LoVo (cell line): Measurements from ENCODE around the gene STARD7.
"Not testable (repeated sequence)": the region's sequence is repeated elsewhere in the genome, so short reads cannot be mapped to it uniquely, and the experiment has no call there.

Source experiments
- DNase-seq: peaks from one replicate; pipeline ENCODE4 v3.0.0-alpha.2; 2016; ENCODE audit warnings: low spot score

STARD7 gene

DNA sequence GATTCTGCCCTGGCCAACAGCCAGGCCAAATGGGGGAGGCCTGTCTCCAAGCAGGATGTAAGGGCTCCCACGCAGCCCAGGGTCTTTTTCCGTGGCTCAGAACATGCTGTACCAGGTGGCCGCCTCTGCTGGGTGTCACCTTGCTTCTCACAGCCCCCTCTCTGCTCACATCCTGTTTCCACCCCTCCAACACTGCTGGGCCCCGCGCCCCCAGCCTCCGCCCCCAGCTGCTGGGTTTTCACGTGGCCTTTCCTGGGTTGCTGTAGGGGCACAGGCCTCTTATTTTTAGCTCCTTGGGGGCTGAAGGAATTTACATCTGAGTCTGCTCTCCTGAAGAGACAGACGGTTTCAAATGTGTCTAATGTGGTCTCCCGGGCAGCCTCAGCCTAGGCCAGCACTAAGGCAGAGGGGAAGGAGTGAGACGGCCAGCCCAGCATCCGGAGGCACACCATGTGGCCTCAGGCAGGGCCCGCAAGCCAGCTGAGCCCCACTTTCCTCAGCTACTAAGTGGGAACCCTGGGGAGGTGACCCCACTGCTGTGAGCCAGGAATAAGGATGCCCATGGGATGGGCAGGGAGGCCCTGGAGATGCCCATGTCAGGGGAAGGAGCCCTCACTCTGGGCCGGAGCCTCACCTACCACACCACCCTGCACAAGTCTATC lies 44.7 kb downstream of the STARD7 start:
- no peak for DNase-seq

DNA sequence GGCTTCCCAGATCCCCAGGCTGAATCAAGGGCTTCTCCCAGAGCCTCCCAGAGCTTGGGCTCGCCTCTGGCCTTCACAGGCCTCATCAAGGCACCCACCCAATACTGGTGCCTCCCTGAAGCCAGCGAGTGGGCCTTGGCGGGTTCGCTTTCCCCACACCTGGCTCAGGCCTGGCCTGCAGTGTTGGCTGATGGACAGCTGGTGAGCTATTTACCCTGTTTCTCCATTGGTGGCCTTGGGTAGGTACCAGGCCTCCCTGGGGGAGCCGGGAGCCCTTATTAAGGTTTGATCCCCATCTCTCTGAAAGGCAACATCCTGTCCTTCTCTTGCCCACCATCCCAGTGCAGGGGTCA lies 45.2 kb downstream of the STARD7 start:
- DNase-seq: no peak

DNA sequence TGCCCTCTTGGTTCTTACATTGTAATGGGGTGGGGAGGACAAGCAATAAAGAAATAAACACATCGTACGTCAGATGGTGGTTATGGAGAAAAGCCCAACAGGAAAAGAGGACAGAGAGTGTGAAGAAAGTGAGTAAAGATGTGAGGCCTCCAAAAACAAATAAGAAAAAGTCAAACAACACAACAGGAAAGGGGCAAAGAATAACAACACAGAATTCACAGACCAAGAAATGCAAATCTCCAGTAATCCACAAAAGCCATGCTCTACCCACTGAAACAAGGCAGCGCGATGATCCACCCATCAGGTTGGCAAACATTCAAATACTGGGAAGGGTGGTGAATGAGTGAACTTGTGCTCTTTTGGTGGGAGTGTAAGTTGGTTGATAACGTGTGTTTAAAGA lies 46.7 kb downstream of the STARD7 start:
- DNase-seq: no peak

DNA sequence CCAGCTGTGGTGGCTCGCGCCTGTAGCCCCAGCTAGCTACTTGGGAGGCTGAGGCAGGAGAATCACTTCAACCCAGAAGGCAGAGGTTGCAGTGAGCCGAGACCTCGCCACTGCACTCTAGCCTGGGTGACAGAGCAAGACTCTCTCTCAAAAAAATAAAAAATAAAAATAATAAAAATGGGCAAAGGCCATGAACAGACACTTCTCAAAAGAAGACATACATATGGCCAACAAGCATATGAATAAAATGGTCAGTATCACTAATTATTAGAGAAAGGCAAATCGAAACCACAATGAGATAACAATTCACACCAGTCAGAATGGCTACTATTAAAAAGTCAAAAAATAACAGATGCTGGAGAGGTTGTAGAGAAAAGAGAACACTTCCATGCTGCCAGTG lies 48.3 kb downstream of the STARD7 start:
- not testable (repeated sequence) for DNase-seq

DNA sequence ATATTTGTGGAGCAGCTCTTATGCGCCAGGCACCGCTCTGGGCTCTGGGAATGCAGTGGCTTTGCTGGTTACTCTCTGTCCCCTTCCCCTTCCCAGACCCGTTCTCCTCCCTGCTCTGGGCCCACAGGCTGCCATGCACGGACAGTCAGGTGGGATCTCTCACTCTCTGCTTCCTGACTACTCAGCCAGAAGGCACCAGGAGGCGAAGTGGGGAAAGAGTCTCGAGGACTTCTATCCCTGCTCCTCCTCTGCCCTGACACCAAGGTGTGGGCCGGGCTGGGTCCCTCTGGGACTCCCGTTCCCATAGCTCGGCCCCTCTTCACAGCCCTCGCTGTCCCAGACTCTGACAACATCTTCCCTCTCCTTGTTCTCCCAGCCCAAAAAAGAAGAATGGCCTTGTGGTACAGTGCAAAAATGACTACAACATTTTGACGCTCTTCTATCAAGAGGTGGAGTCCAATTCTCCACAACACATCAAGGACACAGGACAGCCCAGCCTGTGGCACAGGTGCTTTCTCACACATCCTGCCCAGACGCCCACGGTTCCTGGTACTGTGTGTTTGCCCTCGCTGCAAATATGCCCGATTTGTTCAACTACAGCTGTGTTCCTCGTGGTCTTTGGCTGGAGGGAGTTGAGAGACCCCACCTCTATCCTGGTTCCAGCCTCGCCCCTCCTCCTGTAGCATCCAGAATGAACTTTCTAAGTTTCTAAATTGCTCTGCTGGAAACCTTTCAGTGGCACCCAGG lies 49.4 kb downstream of the STARD7 start:
- DNase-seq: no peak

DNA sequence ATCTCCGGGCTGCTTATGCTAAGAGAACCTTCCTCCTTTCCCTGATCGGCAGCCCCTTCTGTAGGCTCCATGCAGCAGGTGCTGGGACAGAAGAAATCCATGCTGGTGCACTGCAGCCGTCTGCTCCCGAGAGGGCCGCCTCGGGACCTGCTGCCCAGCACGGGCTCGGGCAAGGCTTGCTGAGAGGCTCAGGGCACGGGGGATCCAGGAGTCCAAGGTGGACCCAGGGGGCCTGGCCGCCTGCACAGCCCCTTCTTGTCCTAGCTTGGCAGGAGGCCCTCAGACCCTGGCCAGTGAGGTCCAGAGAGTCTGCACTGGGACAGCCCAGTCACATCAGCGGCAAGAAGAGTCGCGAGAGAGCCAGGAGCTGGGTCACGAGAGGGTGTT lies 50.1 kb downstream of the STARD7 start:
- DNase-seq: no peak

DNA sequence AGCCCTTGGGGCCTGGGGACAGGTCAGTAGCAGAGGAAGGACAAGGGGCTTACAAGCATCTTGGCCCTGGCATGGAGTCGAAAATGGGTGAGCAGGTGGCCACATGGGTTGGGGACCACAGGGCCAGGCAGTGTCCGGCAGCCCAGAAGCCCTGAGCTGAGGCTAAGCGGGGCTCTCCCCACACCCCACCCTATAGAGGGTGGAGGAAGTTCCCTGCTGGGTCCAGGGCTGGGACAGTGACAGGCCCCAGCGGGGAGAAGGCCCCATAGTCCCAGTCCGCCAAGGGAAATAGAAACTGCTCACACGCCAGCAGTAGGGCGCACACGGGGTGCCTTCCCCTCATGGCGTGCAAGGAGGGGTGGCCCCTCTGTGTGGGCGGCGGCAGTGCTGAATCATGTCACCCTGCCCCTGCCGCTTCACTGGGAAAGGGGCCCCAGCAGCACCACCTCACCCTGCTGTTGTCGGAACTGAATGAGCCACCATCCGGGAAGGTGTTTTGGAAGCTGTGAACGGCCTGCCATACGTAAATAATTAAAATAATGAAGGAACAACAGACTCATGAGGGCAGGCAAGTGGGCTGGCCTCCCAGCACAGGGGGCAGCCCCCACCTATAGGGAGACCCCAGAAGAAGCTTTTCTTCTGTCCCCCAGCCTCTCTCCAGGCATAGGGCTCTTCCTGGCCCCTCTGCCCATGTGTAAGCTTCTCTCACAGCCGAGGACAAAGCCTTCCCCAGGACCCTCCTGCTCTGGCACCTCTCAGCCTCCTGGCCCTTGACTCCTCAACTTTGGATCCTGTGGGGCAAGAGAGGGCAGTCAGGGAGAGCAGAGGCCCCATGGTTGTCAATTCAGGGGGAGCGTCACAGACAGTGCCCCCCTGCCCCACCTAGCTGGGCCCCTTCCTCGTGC lies 50.7 kb downstream of the STARD7 start:
- DNase-seq: no peak

DNA sequence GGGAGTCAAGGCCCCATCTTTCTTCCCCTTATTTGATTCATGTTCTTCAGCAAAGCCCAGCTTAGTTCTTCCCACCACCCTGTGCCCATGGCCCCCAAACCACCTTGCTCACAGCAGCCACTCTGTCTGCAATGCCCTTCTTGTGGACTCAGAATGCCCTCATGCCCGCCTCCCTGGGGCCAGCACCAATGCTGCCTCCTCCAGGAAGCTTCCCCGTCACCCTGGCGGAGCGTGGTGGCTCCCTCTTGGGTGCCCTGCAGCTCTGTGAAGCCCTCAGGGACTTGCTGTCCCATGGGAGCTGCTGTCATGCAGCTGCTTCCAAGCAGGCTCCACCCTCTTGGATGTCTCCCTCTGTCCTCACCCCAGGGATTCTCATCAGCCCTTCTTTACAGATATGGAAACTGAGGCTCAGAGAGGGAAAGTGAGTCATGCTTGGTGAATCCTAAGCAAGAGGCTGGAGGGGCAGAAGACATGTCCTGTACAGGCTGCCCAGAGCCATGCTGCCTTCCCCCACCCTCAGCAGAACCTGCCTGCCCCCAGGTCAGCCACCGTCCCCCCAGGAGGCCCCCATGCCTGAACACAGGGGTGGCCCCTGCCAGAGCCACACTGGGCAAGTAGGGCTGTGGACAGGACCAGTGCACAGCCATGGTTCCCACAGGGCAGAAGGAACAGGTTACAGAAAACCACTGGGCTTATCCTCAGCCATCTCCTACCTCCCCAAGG lies 51.5 kb downstream of the STARD7 start:
- DNase-seq: no peak

DNA sequence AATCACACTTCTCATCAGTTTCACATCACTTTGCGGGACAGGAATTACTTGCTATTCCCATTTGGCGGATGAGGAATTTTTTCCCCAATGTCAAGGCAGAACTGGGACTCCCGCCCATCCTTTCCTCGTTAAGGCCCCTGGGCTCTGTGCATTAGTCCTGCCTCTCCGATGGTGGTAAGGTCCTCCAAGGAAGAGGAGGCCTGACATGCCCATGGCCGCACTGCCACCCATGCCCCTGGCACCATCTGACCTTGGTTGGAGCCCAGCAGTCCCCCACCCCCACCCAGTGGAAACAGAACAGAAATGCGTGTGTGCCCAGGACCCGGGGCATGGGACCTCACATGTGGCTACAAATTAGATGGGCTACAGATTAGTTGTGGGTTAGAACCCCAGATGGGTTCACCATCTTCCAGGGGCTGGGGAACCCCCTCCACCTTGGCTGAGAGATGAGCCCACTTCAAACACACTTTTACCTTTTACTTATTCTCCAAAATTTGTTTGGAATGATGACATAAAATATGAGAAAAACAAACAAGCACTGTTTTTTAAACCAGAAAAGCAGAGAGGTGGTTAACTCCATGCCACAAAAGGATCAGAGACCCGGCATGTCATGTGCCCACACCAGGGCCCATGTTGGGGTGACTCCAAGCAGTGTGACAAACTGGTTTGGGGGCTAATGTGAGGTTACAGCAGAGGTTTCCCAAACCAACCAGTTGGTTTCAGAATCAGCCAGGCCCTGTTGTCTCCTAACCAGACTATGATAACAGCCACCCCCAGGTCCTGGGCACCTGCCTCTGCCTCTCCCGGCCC lies 52.4 kb downstream of the STARD7 start:
- DNase-seq: no peak

DNA sequence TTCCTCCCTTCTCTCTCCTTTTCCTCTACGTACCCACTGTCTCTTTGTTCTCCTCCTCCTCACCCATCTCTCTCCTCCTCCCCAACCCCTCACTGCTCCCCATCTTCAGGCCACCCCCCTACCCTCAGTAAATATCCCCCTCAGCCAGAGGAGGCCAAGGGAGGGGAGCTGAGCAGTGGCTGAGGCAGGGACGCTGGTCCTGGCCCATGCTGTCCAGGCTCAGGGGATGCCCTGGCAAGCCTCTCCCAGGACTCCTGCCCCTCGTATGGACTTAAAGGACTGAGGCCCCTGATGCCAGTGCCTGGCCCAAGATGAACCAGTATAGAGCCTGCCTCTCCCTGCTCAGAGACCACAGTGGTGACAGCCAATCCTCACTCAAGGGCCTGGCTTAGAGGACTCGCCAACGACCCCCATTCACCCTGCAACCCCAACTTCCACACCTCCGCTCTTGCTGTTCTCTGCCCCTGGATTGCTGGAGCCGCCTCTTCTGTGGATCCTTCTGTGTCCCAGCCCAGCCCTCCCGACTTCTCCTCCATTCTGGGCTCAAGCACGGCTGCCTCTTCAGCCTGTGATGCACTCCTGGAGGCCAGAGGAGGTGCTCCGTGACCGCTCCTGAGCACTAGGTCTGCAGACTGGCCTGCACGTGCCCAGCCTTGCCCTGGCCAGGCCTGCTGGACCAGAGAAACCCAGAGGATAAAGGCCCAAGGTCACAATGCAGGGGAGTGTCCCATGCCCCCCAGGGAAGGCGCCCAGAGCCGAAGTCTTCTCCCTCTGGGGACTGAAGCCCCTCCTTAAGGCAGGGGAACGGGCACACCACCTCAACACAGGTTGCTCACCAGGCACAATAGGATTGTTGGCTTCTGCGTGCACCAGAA lies 53.9 kb downstream of the STARD7 start:
- DNase-seq: no peak

DNA sequence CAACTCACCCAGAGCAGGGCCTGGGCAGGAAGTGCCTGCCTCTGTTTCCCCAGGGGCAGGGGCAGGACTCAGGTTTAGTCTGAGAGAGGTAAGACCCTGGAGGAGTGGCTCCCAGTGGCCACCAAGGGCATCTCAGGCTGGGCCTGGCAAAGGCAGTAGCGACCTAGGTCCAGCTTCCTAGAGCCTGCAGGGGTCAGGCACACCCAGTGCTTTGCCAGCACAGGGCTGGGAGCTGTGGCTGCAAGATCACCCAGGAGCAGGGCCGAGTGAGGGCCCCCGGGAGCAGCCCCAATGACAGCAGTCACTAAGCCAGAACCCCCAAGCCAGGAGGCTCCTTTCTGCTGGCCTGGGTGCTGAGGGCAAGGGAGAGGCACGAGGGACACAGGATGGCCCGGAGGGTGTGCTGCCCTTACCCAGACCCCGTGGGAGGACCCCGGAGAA lies 54.6 kb downstream of the STARD7 start:
- DNase-seq: no peak

DNA sequence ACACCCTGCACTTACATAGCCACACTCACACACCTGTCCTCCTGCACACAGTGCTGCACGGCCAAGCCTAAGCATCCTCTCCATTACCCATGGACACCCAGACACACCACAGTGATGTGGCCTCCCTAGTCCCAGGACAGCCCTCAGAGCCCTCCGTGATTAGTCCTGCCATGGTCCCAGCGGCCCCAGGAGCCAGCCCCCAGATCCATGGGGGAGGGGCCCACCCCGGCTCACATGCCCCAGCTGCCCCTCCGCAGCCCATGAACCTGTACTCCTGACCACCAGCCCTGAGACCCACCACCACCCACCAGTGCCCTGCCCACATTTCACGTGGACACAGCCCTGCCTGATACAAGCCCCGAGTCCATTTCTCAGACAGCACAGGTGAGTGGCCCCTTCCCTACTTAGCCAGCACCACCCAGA lies 55.3 kb downstream of the STARD7 start:
- no peak for DNase-seq

DNA sequence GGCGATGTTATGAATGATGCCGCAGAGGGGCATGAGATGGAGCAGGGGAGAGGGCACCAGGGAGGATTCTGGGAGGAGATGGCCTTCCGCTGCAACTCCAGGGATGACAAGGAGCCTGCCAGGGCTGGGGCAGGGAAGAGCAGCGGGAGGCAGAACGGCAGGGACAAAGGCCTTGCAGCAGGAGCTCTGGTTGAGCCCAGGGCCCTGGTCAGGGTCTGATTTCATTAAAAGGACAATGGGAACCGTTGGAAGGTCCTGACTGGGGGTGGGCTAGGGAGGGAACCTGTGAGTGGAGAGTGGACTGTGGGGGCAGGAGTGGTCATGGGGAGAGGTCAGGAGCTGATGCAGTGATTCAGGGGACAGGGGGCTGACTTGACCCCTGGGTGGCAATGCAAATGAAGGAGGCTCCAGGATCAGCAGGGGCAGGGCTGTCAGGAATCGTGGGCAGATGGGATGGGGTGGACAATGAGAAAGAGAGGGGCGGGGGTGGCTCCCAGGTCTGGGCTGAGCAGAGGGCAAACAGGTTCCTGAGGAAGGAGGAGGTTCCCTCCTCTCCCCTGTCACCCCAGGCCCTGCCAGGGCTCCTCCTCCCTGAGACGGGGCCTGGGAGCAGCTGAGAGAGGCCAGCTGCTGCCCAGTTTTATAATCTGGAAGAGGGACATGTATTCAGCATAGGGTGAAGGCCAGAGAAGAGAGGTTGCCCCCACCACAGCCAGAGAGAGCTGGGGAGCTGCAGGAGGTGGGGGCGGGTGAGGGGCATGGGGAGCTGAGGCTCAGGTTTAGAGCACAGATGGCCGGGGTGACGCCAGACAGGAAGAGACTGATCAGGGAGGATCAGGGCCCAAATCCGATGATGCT lies 56.1 kb downstream of the STARD7 start:
- DNase-seq: no peak

DNA sequence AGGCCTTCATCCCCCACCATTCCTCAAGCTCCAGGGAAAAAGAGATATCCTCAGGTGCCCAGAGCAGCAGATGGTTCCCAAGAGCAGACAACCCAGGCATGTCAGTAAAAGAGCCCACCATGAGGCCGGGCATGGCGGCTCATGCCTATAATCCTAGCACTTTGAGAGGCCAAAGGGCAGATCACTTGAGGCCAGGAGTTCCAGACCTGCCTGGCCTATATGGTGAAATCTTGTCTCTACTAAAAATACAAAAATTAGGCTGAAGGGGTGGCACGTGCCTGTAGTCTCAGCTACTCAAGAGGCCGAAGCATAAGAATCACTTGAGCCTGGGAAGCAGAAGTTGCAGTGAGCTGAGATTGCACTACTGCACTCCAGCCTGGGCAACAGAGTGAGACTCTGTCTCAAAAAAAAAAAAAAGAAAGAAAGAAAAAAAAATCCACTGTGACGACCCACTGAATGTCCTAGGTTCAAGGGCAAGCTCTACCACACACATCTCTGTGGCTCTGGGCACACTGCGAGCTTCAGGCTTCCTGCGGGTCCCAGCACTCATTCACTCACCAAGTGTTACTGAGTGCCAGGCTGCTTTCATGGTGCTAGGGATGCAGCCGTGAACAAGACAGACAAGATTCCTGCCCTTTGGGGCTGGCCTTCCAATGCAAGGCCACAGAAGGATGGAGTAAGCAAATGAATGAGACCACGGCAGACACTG lies 56.9 kb downstream of the STARD7 start:
- DNase-seq: no peak

DNA sequence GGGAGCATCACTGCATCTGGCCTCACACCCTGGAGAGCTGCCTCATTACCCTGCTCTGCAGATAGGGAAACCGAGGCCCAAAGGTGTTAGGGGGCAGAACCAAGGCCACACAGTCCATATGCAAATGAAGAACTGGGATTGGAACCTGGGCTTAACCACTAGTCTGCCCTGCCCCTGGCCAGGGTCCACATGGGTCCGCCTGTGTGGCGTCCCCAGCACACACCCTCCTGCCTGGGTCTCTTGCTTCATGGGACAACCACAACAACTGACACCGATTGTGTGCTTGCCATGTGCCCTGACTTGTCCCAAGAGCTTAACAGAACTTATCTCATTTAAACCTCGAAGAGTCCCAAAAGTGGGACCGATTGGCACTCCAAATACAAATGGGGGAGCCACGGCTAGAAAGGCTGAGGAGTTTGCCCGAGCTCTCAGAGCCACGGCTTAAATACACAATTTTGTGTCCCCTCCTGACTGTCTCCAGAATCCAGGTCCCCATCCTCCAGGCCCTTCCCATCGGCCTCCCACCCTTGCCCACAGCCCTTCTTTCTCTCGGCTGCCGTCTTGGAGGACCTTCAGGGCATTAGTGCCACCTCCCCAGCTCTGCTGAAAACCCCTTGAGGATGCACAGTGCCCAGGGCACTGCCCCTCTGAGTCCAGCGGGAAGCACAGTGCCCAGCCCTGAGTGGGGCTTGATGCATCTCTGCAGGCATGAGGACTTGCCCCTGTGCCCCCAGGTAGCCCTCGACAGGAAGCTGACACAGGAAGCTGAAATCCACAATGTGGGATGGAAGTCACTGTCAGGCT lies 57.6 kb downstream of the STARD7 start:
- DNase-seq: no peak

DNA sequence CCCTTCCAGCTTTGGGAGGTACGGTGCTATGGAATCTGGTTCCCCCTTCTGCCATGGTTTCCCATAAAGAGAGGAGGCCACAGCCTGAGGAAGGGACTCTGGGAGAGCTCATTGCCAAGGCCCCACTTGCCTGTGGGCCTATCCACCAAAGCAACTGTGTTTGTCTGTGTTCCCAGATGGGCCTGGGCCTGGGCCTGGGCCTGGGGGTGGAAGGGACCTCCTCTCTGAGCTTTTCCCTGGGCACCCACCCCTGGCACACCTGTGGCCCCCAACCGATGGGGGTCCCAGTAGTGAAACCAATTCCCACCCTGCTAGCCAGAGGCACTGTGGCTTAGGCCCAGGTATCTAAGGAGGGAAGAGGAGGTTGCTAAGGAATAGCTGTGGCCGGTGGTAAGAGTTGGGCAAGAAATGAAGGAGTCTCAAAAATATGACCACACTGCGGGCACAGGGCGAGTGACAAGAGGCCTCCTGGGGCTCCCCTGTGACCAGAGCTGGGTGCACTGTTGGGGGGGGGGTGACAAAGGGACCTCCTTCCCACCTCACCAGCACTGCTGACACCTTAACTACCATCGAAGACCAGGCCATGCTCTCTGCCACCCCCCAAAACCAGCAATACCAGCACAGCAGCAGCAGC lies 58.5 kb downstream of the STARD7 start:
- no peak for DNase-seq
